Gastroesophageal sphincter (tissue), 4 donors: ENCODE measurements around the gene DIAPH2. TPM values are rescaled to one million over a fixed set of nuclear protein-coding genes. Genes with fewer than 3 reads are reported as not detected.

Experiments
- ATAC-seq: fragments of 150-250 bp; one replicate; pipeline ENCODE4 v1.9.1; 2016; ENCODE audit warnings: mild to moderate bottlenecking, moderate library complexity
- H3K27ac ChIP-seq, 4 donors: fragments of 200-600 bp; sonication (generic) in 3 of 4; 1 replicate in 3 of 4; 2 replicates in 1 of 4; pipeline ENCODE4 v1.5.1; 2016 to 2019
- H3K27me3 ChIP-seq: fragments of 200-600 bp; sonication (generic); one replicate; pipeline ENCODE4 v1.5.1; 2019
- H3K36me3 ChIP-seq, 2 donors: fragments of 200-600 bp; sonication (generic); one replicate each; pipeline ENCODE4 v1.5.1; 2019; ENCODE audit warnings: control low read depth in 1 of 2
- H3K4me1 ChIP-seq, 3 donors: fragments of 200-600 bp; sonication (generic); 1 replicate in 2 of 3; 2 replicates in 1 of 3; pipeline ENCODE4 v1.5.1; 2016 to 2019; ENCODE audit warnings: control low read depth in 2 of 3
- H3K4me3 ChIP-seq, 2 donors: fragments of 200-600 bp; sonication (generic); one replicate each; pipeline ENCODE4 v1.5.1; 2019; ENCODE audit warnings: mild to moderate bottlenecking in 1 of 2, moderate library complexity in 1 of 2
- H3K9me3 ChIP-seq, 3 donors: fragments of 200-600 bp; sonication (generic); one replicate each; pipeline ENCODE4 v1.5.1; 2017 to 2019; ENCODE audit warnings: control low read depth in 2 of 3
- EP300 ChIP-seq: sonication (generic); formaldehyde crosslinking; IDR thresholded peaks from one replicate; pipeline ENCODE4 v1.6.1; 2017; ENCODE audit warnings: antibody characterized with exemption, mild to moderate bottlenecking
- POLR2A ChIP-seq, 2 donors: fragments of 450-650 bp; IDR thresholded peaks; one replicate each; pipeline ENCODE4 v1.6.1; 2017; ENCODE audit warnings: antibody characterized with exemption in 2 of 2, mild to moderate bottlenecking in 2 of 2, moderate library complexity in 1 of 2
- POLR2AphosphoS5 ChIP-seq: sonication (generic); formaldehyde crosslinking; IDR thresholded peaks from one replicate; pipeline ENCODE4 v1.6.1; 2017; ENCODE audit warnings: antibody characterized with exemption
- WGBS, 2 donors: methylation state at CpG; one replicate each; pipeline ENCODE4 v1.1.5; 2018; ENCODE audit warnings: low coverage in 1 of 2; 5-methylcytosine and 5-hydroxymethylcytosine counted together
- total RNA-seq, 4 donors: library from RNA; depleted of rRNA; stranded (reverse); fragments of >200 nt; gene quantifications; one replicate each; pipeline ENCODE4 v1.1.0, GENCODE V29; 2016
- TF ChIP-seq, protein P1 (sequence below), 4 experiments: fragments of 200-600 bp in 2 of 4; fragments of 450-650 bp in 2 of 4; sonication (generic) in 1 of 4; IDR thresholded peaks; one replicate each; pipeline ENCODE4 v1.5.1; 2017 to 2019; ENCODE audit warnings: antibody characterized with exemption in 4 of 4, mild to moderate bottlenecking in 2 of 4, moderate library complexity in 2 of 4

Gene DIAPH2
- total RNA-seq, 4 donors from 2014 or later = 46.1 to 93.9 (median 76.5) TPM

DNA sequence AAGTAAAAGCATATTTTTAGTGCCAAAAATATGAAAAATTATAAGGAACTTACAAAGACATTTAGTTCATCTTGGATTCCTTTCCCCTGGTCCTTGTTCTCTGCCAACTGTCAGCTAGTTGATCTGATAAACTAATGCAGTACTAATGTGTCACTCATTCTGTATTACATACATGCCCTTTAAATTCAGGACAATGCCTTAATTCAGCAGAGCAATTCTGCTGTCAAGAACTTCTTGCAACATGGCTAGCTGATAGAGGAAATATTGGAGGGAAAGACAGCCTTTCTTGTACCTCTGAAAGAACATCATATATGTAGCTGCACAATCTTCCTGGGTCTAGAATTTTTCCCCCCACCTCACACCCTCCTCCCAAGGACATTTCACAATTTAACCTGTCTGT lies 679.2 kb downstream of the DIAPH2 start:
- ATAC-seq = no peak
- H3K4me3 ChIP-seq = no peak overlapping the region
- no peak overlapping the region for H3K27ac ChIP-seq
- TF ChIP-seq POLR2AphosphoS5 (no peak), POLR2A (IDR thresholded peaks at IDR 0.05) (no peak), EP300 (no peak)
- TF ChIP-seq, protein P1, sequence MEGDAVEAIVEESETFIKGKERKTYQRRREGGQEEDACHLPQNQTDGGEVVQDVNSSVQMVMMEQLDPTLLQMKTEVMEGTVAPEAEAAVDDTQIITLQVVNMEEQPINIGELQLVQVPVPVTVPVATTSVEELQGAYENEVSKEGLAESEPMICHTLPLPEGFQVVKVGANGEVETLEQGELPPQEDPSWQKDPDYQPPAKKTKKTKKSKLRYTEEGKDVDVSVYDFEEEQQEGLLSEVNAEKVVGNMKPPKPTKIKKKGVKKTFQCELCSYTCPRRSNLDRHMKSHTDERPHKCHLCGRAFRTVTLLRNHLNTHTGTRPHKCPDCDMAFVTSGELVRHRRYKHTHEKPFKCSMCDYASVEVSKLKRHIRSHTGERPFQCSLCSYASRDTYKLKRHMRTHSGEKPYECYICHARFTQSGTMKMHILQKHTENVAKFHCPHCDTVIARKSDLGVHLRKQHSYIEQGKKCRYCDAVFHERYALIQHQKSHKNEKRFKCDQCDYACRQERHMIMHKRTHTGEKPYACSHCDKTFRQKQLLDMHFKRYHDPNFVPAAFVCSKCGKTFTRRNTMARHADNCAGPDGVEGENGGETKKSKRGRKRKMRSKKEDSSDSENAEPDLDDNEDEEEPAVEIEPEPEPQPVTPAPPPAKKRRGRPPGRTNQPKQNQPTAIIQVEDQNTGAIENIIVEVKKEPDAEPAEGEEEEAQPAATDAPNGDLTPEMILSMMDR (IDR thresholded peaks at IDR 0.05) = no peak
- no peaks in the 10 kb centered on the region for H3K9me3 ChIP-seq
- H3K4me1 ChIP-seq = no peaks in the 10 kb centered on the region
- H3K27me3 ChIP-seq = no peaks in the 10 kb centered on the region
- H3K36me3 ChIP-seq = no peaks in the 10 kb centered on the region

DNA sequence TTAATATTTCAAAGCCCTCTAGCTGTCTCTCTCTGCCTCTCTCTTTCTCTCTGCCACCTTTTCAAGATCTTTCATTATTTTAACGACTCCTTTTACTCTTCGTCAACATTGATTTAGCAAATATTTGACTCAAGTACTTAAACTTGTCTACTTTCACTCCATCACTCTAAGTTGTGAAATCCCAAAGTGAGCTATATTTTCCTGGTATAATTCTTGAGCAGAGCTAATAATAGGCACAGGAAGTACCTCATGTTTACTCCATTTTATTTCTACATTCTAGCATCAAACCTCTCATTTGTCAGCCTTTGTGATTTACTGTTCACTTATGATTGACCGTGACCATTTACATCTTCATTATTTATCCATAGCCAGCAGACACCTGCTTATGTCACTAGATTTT lies 681.6 kb downstream of the DIAPH2 start:
- H3K9me3 ChIP-seq = no peaks in the 10 kb centered on the region
- H3K4me1 ChIP-seq = no peaks in the 10 kb centered on the region
- TF ChIP-seq POLR2A (IDR thresholded peaks at IDR 0.05) (no peak), POLR2AphosphoS5 (no peak)
- TF ChIP-seq, protein P1 (IDR thresholded peaks at IDR 0.05) = no peak

DNA sequence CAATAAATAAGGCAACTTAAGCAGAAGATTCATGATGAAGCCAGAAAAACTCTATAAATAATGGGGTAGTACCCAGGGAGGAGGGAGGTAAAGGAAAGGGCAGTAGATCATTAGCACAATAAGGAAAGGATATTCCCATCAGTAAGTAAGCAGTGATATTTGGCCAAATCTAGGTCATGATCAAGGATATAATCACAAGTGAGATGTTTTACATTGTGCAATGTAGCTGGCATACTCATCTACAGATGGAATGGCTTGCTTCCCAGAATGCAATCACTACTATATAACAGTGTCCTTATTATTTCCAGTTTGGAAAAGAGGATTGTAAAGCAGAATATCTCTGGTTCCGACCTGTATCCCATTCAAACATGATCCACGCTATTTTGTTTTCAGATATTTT lies 682.5 kb downstream of the DIAPH2 start:
- no peak overlapping the region for H3K27ac ChIP-seq
- no peak overlapping the region for H3K4me3 ChIP-seq
- 72 to 88% methylated on average over 2 of the region's 2 CpGs for WGBS, 2 donors
- TF ChIP-seq EP300 = no peak
- TF ChIP-seq, protein P1 (IDR thresholded peaks at IDR 0.05) = no peak
- TF ChIP-seq POLR2AphosphoS5 = peak; percentile 37
- no peaks in the 10 kb centered on the region for H3K4me1 ChIP-seq
- no peaks in the 10 kb centered on the region for H3K27me3 ChIP-seq
- no peaks in the 10 kb centered on the region for H3K36me3 ChIP-seq
- H3K9me3 ChIP-seq = no peaks in the 10 kb centered on the region
- no peak for ATAC-seq

More for the DNA sequence above, 681.6 kb downstream of the DIAPH2 start:
- Histone ChIP-seq H3K36me3 (no peaks in the 10 kb centered on the region), H3K4me3 (no peak overlapping the region), H3K27ac (no peak overlapping the region), H3K27me3 (no peaks in the 10 kb centered on the region)
- no peak for ATAC-seq
- WGBS, 2 donors = 53 to 72% methylated on average over 3 of the region's 3 CpGs

DNA sequence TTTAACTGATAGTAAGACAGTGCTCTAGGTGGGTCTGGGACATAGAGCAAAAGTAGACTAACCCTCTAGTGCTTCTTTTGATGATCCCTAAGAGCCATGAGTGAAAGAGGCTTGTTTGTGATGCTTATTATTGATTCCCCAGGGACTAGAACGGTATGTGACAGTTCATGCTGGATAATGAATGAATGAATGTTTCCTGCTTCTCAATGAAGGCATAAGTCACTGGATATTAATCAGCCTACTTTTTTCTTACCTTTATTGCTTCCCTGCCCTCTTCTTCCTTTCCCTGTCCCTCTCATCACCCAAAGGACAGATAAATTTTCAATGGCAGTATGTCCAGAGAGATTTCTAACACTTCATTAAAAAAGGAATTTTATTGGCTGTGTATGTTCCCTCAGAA lies 685.3 kb downstream of the DIAPH2 start:
- Histone ChIP-seq H3K9me3 (no peaks in the 10 kb centered on the region), H3K27ac (no peak overlapping the region), H3K36me3 (no peaks in the 10 kb centered on the region), H3K4me3 (no peak overlapping the region), H3K27me3 (no peaks in the 10 kb centered on the region), H3K4me1 (no peaks in the 10 kb centered on the region)
- WGBS, 2 donors = 50 to 62% methylated on average over 1 of the region's 1 CpG
- no peak for TF ChIP-seq POLR2A (IDR thresholded peaks at IDR 0.05)
- TF ChIP-seq, protein P1 (IDR thresholded peaks at IDR 0.05) = no peak
- TF ChIP-seq EP300 = no peak
- no peak for TF ChIP-seq POLR2AphosphoS5
- ATAC-seq = no peak

DNA sequence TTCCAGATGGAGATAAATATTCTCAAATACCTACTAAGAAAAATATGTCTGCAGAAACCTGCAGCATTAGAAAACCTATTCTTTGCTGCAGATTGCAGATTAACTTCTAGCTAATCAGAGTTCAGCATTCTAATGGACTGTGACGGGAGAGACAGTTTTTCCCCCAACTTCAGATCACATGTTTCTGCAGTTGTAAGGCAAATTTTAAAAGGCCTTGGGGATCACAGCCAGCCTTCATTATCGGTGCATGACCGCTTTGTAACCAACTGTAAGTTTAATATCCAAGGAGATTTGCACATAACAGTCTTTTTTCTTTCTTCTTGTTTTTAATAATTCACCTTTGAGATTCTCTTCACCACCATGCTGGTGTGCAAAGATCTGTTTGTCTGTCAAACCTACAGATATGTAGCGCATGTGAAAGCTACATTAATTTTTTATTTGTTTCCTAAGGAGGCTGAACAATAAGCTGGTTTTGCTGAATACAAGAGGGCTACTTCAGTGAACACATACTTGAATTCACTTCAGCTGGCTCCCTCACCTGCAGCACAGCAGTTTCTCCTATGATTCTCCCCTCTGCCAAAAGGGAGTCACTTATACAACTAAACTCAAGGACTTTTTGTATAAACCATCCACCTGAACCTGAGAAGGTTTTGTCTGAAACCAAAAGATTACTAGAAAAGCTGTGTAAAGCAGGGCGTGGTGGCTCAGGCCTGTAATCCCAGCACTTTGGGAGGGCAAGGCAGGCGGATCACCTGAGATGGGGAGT lies 687.5 kb downstream of the DIAPH2 start:
- ATAC-seq = no peak
- H3K27me3 ChIP-seq = no peaks in the 10 kb centered on the region
- WGBS, 2 donors = 73 to 91% methylated on average over 3 to 4 of the region's 6 CpGs
- TF ChIP-seq EP300 = no peak
- TF ChIP-seq, protein P1 (IDR thresholded peaks at IDR 0.05) = no peak
- TF ChIP-seq POLR2A (IDR thresholded peaks at IDR 0.05) = no peak
- no peak for TF ChIP-seq POLR2AphosphoS5
- H3K9me3 ChIP-seq = no peaks in the 10 kb centered on the region
- H3K4me1 ChIP-seq = no peaks in the 10 kb centered on the region
- H3K4me3 ChIP-seq = no peak overlapping the region
- H3K27ac ChIP-seq = no peak overlapping the region
- H3K36me3 ChIP-seq = no peaks in the 10 kb centered on the region
